NCI-H524 treated with DMSO at 0.1 percent for 48 hours (cell line): ENCODE data around the gene COL13A1.

ENCODE experiments used
- DNase-seq: peaks from one replicate; lab custom pipeline; 2025; lab: John Stamatoyannopoulos, UW

COL13A1 gene

DNA sequence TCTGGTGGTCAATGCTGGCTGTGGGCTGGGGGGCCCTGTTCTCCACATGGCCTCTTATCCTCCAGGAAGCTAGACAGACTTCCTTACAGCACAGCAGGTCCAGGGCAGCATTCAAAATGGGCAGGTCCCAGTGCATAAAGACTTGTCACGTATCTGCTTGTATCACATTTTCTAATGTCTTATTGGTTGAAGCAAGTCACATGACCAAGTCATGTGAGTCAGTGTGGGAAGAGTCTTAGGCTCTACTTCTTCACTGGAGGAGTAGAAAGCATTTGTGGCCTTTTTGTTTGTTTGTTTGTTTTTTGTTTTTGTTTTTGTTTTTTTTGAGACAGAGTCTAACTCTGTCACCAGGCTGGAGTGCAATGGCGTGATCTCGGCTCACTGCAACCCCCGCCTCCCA is 104.7 kb downstream of the COL13A1 start:
- no peak for DNase-seq

DNA sequence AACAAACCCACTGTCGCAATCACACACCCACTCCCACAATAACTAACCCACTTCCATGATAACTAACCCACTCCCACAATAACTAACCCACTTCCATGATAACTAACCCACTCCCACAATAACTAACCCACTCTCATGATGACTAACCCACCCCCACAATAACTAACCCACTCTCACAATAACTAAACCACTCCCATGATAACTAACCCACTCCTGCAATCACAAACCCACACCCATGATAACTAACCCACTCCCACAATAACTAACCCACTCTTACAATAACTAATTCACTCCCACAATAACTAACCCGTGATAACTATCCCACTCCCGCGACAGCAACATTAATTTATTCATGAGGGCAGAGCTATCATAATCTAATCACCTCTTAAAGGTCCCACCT is 105.8 kb downstream of the COL13A1 start:
- no peak for DNase-seq

DNA sequence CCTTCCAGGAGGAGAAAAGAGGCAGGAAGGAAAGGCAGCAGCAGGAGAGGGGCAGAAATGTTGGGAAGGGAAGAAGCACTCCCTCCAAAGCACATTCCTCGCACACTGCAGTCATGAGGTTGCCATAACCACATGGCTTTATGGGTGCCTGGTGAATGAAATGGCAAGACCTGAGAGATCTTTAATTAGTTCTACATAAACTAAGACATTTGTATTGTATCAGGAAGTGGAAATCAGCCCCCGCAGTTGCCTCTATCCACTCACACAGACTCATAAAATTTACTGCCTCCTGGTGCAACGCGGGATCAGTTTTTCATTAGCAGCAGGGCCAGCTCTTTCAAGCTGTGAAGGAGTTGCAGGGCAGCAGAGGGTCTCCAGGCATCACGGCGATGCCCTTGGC is 106.4 kb downstream of the COL13A1 start:
- DNase-seq: no peak

DNA sequence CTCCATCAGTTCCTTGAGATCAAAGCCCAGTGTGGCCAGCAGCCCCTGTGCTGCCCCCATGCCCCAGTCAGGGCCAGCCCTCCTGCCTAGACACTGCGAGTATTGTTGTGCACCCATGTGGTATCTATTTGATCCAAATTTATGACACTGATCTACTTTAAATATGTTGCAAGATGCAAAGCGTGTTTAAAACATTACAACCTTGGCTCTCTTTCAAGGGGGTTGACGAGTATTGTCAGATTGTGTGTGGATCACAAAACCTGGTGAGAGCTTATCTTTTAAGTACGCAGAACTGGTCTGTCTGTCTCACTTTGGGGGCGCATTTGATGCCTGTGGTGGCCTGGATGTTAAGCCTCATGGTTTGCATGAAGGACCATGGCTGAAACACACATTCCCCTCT is 108.9 kb downstream of the COL13A1 start:
- DNase-seq: no peak

DNA sequence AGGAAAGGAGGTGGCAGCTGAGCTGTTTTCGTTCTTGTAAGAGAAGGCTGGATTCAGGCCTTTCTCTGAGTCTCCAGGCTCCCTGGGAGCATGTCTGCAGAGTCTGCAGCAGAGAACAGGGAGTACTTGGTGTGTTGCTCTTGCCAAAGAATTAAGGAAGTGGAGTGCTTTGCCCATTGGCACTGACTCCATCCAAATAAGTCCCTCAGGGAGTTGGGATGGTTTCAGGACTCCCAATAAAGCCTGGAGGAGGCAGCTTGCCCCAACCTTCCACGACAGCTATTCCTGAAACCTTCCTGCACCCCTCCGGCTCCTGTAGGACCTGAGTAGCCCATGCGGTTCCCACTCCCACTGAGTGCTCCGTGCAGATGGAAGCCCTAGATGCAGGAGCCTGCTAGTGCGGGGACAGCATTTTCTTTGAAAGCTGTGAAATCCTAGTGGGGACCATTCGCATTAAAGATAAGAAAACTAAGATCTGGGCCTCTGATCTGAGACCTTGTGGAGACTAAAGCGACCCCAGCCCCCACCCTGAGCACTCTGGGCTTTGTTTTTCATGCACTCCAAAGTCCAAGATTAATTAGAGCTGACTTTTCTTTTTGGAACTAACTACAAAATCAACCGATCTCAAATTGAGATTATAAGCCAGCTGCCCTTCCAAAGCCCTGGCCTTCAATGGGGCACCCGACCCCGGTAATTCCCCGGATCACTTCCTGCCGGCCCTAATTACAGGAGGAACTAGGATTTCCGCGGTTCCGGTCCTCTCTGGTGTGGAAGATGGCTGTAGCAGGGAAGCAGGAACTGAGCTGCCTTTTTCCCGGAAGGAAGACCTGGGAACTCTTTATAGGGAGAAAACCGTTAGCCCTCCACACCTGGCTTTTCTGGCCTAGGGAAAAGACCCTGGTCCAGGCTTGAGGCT is 110.2 kb downstream of the COL13A1 start:
- DNase-seq: no peak

DNA sequence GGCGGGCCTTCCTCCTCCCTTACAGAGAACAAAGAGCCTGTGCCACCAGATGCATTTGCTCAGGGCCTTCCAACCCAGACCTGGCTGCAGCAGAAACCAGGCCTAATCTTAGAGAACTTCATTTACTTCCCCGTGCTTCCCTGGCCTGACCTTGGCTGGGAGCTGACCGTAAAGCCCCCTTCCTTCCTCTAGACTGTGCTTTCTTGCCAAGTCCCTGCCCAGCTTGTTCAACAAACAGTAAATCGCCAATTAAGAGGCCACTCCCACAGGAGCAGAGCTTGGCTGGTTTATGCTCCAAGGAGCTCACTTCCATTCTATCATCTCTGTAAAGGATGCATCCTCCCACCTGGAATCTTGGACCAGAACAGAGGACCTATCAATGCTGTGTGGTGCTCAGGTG is 110.9 kb downstream of the COL13A1 start:
- DNase-seq: no peak

DNA sequence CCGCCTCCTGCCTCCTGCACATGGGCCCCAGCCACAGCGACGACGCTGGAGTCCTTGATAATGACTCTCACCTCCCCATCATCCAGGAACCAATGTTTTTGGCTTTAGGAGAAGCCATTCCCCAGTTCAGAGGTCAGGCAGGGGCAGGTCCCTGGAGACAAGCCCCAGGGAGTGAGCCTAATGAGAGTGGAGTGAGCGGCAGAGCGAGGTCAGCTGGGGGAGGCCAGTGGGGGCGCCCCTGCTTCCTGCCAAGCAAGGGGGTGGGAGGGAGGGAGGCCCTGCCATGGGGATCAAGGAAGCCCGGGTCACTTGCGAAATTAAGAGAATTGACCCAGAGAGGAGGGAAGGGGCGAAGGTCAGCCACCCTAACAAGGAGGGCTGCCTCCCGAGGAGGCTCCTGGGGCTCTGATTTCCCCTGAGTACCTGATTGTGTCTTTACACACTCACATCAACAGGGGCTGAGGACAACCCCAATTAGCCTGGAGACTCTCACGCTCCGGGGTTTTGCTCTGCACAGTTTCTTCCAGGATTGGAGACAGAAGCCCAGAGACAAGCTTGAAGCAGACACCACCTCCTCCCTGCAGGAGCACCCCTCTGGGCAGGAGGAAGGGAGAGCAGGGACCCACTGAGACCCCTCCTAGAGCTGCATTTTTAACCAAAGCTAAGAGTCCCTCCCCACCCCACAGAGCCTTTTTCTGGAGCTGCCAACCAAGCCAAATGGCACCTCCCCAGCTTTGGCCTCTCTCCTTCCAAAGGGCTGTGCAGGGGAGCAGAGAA is 112.1 kb downstream of the COL13A1 start:
- no peak for DNase-seq

DNA sequence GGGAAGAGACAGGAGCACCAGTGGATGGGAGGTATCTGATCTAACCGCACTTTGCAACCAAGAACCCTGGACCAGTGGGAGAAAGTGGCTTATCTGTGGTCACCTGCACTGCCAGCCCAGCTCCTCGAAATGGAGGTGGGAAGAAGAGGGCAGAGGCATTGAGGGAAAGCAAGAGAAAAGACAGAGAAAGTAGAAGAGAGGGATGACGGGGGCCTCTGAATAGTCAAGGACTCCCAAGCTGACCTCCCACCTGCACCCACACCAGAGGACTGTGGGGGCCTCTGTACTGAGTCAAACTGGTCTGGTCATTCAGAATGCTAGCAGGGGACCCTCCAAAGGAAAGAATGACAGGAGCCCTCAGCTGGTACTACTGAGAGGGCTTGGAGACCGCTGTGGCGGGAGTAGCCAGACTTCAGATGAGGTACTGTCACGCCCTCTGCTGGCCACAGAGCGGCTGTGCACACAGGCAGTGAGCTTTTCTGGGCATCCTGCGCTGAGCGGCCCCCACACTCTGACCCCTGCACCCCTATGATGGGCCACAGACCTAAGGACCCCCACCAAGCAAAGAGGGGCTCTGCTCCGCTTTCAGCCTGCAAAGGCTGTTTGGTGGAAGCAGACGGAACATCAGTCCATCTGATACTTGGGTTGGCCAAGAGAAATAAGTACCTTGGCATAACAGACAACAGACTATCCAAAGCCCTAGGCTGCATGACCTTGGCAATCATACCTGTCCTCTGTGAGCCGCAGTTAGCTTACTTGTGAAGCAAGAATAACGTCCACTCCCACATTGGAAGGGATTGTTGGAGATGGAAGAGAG is 112.9 kb downstream of the COL13A1 start:
- no peak for DNase-seq

DNA sequence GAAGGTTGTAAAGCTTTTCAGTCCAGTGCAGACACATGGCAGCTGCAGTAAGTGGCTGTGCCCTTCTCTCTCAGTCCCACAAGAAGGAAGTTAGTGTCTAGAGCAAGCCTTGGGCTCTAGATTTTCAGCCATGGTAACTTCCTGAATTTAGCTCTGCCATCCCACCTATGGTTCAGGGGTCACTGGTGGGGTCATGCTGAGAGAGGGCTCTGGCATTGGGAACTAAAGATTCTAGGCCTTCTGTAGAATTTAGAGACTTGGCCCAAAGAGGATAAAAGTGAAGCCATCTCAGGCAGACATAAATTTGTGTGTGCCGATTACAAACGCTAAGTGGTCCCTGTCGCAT is 113.5 kb downstream of the COL13A1 start:
- DNase-seq: no peak

DNA sequence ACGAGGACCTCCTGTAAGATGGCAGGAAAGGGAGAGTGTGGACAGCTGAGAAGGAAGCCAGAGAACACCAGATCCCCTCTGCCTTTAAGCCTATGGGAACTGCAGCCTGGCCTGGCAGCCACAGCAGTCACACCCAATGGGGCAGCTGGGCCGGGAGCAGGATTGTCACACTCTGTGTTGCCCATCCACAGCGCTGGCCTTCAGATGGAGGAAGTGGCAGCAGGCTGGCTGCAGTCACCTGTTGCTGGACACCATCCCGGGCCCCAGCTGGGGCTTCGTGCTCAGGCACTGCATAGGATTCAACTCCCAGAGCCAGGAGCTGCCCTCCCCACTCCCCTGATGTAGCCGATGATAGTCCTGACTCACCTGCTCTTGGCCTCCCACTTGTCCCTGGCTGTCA is 114.4 kb downstream of the COL13A1 start:
- no peak for DNase-seq

DNA sequence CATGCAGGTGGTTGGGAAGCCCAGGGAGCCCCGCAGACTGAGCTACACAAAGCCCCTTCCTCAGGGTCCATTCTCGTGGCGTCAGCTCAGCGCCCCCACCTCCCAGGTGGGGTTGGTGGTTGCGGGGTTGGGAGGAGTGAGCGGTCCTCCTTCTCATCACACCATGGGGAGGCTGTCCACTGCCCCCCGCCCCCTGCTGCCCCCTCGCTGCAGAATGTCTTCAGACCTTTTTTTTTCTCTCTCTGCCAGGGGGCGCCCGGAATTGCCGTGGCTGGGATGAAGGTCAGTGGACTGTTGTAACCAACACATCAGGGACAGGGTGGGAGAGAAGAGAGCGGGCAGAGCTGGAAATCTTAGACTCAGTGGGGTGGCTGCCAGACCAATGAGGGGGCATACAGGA is 116.3 kb downstream of the COL13A1 start:
- DNase-seq: no peak

DNA sequence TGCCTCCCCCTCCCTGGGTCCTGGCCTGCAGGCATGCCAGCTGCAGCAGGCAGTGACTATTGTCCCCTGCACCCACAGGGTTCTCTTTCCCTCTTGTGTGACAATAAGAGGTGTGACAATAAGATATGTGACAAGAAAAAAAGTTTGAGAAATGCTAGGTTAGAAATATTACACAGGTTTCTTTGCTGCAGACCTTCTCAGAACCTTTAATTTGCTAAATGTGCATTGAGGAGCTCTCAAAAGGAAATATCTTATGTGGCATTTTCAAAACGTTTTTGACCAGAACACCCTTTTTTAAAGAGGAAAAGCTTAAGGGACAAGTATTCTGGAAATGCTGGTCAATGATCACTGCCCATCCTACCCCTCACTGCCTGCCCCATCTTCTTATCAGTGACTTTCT is 117.5 kb downstream of the COL13A1 start:
- no peak for DNase-seq

DNA sequence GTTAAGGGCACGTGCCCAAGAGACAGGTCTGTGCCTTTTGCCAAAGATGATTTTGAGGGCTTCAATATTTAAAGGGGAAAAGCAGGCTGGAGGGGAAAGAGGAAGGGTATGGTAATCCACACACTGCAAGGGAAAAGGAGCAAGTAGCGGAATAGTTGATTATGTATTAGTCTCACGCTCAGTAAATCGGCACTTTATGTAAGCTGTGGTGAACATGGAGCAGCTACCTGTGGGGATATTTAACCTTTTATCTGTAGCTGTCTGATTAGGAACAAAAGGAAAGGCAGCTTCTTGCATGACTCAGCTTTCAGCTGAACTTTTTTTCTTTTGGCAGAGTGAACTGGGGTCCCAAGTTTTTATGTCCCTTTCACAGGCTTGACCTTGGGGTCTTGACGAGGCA is 123.4 kb downstream of the COL13A1 start:
- no peak for DNase-seq

DNA sequence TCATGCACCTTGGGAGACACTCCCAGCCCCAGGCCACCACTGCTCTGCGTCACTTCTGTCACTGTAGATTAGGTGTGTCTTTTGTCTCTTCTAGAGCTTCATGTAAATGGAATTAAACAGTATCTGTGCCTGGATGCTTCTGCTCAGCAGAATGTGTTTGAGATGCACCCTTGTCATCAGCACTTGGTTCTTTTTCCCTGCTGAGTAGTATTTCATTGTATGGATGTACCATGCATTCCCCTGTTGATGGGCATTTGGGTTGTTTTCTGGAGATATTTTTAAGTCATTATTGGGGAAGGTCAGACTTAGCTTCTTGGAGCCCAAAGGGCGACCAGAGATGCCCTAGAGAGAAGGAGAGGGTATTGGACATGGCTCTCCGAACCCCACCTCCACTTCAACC is 126.6 kb downstream of the COL13A1 start:
- no peak for DNase-seq

DNA sequence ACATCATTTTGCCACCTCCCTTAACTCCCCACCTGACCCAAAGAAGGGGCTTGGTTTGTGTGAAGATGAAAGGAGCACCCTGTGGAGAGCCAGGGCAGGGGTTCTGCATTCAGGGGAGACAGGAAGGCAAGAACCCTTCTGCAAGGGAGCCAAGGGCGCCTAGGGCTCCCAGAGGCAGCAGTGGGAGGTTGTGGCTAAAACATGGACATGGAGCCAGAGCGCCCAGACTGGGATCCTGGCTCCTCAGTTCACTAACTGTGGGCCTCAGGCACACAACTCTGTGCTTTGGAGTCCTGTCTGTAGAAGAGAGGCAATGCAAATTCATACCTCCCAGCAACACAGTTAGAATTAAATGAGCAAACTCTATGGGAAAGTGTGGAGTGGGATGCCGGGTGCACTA is 127.9 kb downstream of the COL13A1 start:
- no peak for DNase-seq

DNA sequence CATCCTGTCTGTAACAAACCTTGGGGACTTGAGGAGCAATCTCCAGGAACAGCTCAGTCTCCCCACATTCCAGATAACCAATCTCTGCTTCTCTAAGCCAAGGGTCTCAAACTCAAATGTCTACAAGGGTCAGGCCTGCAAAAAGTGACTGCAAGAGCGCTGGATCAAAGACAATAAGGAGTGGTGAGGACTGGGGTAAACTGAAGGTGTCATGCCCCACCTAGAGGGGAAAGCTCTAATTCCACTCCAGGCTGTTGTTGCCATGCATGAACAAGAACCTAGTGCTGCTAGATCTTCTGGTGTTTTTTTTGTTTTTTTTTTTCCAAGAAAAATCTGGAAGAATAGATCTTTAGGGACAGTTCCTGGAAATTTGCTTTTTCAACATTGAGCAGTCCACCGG is 133.1 kb downstream of the COL13A1 start:
- no peak for DNase-seq

DNA sequence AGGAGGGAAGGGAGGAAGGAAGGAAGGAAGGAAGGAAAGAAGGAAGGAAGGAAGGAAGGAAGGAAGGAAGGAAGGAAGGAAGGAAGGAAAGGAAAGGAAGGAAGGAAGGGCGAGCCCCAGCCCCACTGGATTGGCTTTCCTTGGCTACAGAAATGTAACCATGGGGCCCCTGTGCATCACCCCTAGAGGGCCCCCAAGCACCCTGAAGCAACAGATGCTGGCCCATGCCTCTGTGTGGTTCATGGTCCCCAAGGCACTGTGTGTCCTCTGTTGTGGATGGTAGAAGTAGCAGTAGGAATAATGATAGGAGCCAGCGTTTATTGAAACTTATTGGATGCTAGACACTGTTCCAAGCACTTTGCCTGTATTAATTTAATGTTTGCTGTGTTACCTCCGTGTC is 134.4 kb downstream of the COL13A1 start:
- no peak for DNase-seq

DNA sequence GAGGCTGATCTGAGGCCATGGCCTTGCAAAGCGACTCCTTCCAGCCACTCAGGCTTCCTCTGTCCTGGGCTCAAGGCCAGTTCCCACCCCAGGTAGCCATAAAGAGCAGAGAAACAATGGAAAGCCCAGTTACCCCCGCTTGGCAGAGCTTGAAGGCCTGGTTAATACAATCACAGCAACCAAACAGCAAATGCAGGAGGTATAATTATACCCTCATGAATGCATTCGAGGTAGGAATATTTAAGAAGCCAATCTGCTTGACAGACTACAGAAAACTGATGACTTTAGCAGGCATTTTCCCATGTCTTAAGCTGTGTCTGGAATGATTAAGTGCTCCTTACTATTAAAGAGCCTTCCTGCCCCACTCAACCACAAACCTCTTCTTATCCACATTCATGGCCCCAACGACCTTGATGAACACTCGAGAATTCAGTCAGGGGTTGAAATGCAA is 136.9 kb downstream of the COL13A1 start:
- no peak for DNase-seq

DNA sequence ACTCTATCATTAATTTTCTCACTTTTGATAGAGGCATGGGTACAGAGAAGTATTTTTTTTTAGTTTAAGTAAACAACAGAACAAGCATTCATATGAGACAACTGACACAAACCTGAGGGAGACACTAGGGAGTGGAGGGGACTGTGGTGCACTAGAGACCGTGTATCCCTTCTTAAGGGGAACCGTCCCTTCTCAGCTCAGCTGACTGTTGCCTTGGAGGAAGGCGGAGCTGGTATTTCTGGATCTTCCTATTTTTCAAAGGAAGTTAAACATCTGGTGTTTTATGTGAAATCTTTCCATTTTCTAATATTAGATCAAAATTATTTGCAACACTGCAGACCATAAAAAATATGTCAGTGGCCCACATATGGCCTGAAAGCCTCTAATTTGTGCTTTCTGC is 137.4 kb downstream of the COL13A1 start:
- no peak for DNase-seq

DNA sequence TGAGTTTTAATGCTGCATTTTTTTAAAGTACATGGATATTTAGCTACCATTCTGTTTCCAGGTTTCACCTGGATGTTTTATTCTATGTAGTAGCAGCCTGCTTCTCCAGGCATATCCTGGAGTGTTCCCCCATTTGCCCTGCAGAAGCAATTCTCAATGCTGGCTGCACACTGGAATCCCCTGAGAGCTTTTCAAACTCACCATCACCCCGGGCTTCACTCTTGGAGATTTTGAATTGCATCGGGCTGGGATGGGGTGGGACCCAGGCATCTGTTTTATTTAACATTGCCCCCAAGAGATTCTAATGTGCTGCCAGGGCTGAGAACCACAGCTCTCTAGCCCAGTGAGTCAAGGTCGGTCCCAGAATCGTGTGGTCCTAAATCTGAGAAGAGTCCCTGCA is 137.8 kb downstream of the COL13A1 start:
- no peak for DNase-seq

DNA sequence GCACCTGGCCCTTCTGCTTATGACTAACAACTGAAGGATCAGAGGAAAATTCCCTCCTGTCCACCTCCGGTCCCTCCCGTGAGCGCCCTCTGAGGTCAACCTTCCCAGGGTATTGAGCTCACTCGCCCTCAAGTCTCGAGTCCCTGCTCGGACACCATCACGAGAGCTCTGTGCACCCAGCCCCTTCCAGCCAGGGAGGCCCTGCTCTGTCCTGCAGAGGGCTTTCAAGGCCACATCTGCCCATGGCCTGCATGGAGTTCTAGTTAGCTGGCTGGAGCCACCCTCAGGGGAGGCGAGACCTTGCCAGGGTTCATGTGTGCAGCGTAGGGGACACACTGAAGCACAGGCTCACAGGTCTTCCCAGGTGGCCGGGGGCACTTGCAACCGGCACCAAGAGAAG is 140.0 kb downstream of the COL13A1 start:
- DNase-seq: no peak

DNA sequence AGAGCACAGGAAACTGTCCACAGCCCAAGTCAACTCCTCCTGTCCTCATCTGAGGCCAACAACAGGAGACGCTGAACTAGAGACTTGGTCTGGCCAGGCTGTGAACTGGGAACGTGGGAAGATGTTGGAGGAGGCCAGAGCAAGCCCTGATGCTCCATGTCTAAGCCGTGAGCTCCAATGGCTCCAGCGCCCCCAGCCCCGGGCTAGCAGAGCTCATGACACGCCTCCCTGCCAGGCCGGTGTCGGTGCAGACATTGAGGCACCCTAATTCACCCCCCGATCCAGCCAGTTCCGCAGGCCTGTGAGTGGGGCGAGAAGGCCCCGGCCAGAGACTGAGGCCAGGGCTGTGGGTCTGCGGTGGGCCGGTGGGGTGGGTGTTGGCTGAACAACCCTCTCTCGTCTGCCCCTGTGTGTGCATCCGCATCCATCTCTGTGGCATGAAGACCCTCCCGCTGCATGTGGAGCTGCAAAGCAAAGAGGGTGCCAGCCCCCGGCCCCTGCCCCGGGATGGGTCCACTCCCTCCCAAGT is 141.7 kb downstream of the COL13A1 start:
- DNase-seq: no peak
